ENCODE results near the gene INIP.

The INIP gene

GRCh38 chr9:112665347-112665746, 52.6 kb downstream of the INIP start:
- H3K4me1 Mint-ChIP-seq (ENCODE audit: low read depth), result no peaks in the 10 kb centered on the region
- H3K27me3 Mint-ChIP-seq, result no peaks in the 10 kb centered on the region
- H3K27ac Mint-ChIP-seq, result no peak overlapping the region
- peaks cover under 1% of the 10 kb centered on the region for H3K36me3 Mint-ChIP-seq
- H3K9me3 Mint-ChIP-seq (ENCODE audit: low read depth), result no peaks in the 10 kb centered on the region
- no peak overlapping the region for H3K4me3 Mint-ChIP-seq

GRCh38 chr9:112664531-112664930, 53.4 kb downstream of the INIP start:
- H3K27ac Mint-ChIP-seq, result no peak overlapping the region
- H3K36me3 Mint-ChIP-seq, result peaks cover 4% of the 10 kb centered on the region
- H3K4me3 Mint-ChIP-seq, result no peak overlapping the region
- H3K9me3 Mint-ChIP-seq (ENCODE audit: low read depth), result no peaks in the 10 kb centered on the region
- no peaks in the 10 kb centered on the region for H3K27me3 Mint-ChIP-seq
- no peaks in the 10 kb centered on the region for H3K4me1 Mint-ChIP-seq (ENCODE audit: low read depth)

GRCh38 chr9:112663681-112664080, 54.2 kb downstream of the INIP start:
- no peak overlapping the region for H3K4me3 Mint-ChIP-seq
- H3K27ac Mint-ChIP-seq, result no peak overlapping the region
- H3K27me3 Mint-ChIP-seq, result no peaks in the 10 kb centered on the region

GRCh38 chr9:112659906-112660305, 58.0 kb downstream of the INIP start:
- Mint-ChIP-seq H3K4me3 (no peak overlapping the region), H3K36me3 (peaks cover 4% of the 10 kb centered on the region), H3K27ac (no peak overlapping the region), H3K9me3 (ENCODE audit: low read depth) (no peaks in the 10 kb centered on the region), H3K4me1 (ENCODE audit: low read depth) (no peaks in the 10 kb centered on the region), H3K27me3 (no peaks in the 10 kb centered on the region)

More at GRCh38 chr9:112663681-112664080, 54.2 kb downstream of the INIP start:
- Mint-ChIP-seq H3K36me3 (peaks cover 4% of the 10 kb centered on the region), H3K9me3 (ENCODE audit: low read depth) (no peaks in the 10 kb centered on the region), H3K4me1 (ENCODE audit: low read depth) (no peaks in the 10 kb centered on the region)

GRCh38 chr9:112655668-112656067, 62.2 kb downstream of the INIP start:
- Mint-ChIP-seq H3K27ac (no peak overlapping the region), H3K4me1 (ENCODE audit: low read depth) (no peaks in the 10 kb centered on the region), H3K27me3 (no peaks in the 10 kb centered on the region), H3K4me3 (no peak overlapping the region), H3K36me3 (peaks cover 4% of the 10 kb centered on the region), H3K9me3 (ENCODE audit: low read depth) (no peaks in the 10 kb centered on the region)

GRCh38 chr9:112654282-112654681, 63.6 kb downstream of the INIP start:
- Mint-ChIP-seq H3K36me3 (peaks cover 10% of the 10 kb centered on the region), H3K27ac (no peak overlapping the region), H3K4me3 (no peak overlapping the region), H3K27me3 (no peaks in the 10 kb centered on the region), H3K4me1 (ENCODE audit: low read depth) (no peaks in the 10 kb centered on the region), H3K9me3 (ENCODE audit: low read depth) (no peaks in the 10 kb centered on the region)

GRCh38 chr9:112648624-112649023, 69.3 kb downstream of the INIP start:
- H3K4me1 Mint-ChIP-seq (ENCODE audit: low read depth), result no peaks in the 10 kb centered on the region
- H3K27me3 Mint-ChIP-seq, result no peaks in the 10 kb centered on the region

GRCh38 chr9:112647596-112647995, 70.3 kb downstream of the INIP start:
- H3K36me3 Mint-ChIP-seq, result peaks cover 47% of the 10 kb centered on the region
- peaks cover 17% of the 10 kb centered on the region for H3K9me3 Mint-ChIP-seq (ENCODE audit: low read depth)
- no peak overlapping the region for H3K27ac Mint-ChIP-seq

More at GRCh38 chr9:112648624-112649023, 69.3 kb downstream of the INIP start:
- Mint-ChIP-seq H3K27ac (no peak overlapping the region), H3K9me3 (ENCODE audit: low read depth) (peaks cover 17% of the 10 kb centered on the region), H3K4me3 (no peak overlapping the region), H3K36me3 (peaks cover 45% of the 10 kb centered on the region)

GRCh38 chr9:112642126-112642525, 75.8 kb downstream of the INIP start:
- Mint-ChIP-seq H3K4me3 (no peak overlapping the region), H3K36me3 (peaks cover 43% of the 10 kb centered on the region), H3K9me3 (ENCODE audit: low read depth) (peaks cover 11% of the 10 kb centered on the region)

More at GRCh38 chr9:112647596-112647995, 70.3 kb downstream of the INIP start:
- Mint-ChIP-seq H3K4me3 (no peak overlapping the region), H3K27me3 (no peaks in the 10 kb centered on the region), H3K4me1 (ENCODE audit: low read depth) (no peaks in the 10 kb centered on the region)

GRCh38 chr9:112640311-112640710, 77.6 kb downstream of the INIP start:
- no peak overlapping the region for H3K4me3 Mint-ChIP-seq
- H3K4me1 Mint-ChIP-seq (ENCODE audit: low read depth), result no peaks in the 10 kb centered on the region
- H3K9me3 Mint-ChIP-seq (ENCODE audit: low read depth), result peaks cover 8% of the 10 kb centered on the region
- no peak overlapping the region for H3K27ac Mint-ChIP-seq
- H3K27me3 Mint-ChIP-seq, result no peaks in the 10 kb centered on the region
- peaks cover 30% of the 10 kb centered on the region for H3K36me3 Mint-ChIP-seq

More at GRCh38 chr9:112642126-112642525, 75.8 kb downstream of the INIP start:
- no peaks in the 10 kb centered on the region for H3K27me3 Mint-ChIP-seq
- no peak overlapping the region for H3K27ac Mint-ChIP-seq
- H3K4me1 Mint-ChIP-seq (ENCODE audit: low read depth), result no peaks in the 10 kb centered on the region
